ENCODE measurements around the gene PHLPP1.

The PHLPP1 gene

GRCh38 chr18:63001861-63002260 lies 286.5 kb downstream of the PHLPP1 start:
- no peak for DNase-seq (ENCODE audit: low spot score)
- Histone ChIP-seq H3K9ac (ENCODE audit: low read depth, low read length, poor library complexity) (no peak overlapping the region), H2BK120ac (ENCODE audit: low read depth, low read length) (no peak overlapping the region), H2BK5ac (ENCODE audit: low read length) (no peak overlapping the region), H2AK5ac (ENCODE audit: low read depth, low read length) (no peak overlapping the region), H3K4me1 (ENCODE audit: control insufficient read depth in 2 of 2, insufficient read depth in 1 of 2, low read depth in 1 of 2, low read length in 2 of 2) (no peaks in the 10 kb centered on the region), H3K4me2 (ENCODE audit: insufficient read depth, low read length, poor library complexity, severe bottlenecking) (no peak overlapping the region), H2BK15ac (ENCODE audit: low read length) (no peak overlapping the region), H3K18ac (ENCODE audit: low read length) (no peak overlapping the region), H3K36me3 (replicated peaks in 1 of 2; ENCODE audit: control insufficient read depth in 2 of 2, insufficient read depth in 2 of 2, low read length in 2 of 2) (no peaks in the 10 kb centered on the region), H3K14ac (ENCODE audit: low read length) (no peak overlapping the region), H3K79me1 (ENCODE audit: low read depth, low read length) (no peaks in the 10 kb centered on the region), H2AFZ (ENCODE audit: low read length) (no peak overlapping the region), H3K4ac (ENCODE audit: low read length) (no peak overlapping the region), H3K4me3 (ENCODE audit: low read length in 2 of 2) (no peak overlapping the region), H4K91ac (ENCODE audit: low read depth, low read length, poor library complexity) (no peak overlapping the region), H4K8ac (ENCODE audit: low read depth, low read length) (no peak overlapping the region), H3K27ac (replicated peaks; ENCODE audit: low read length) (no peak overlapping the region), H3K27me3 (ENCODE audit: control insufficient read depth in 3 of 3, insufficient read depth in 3 of 3, low read depth in 1 of 3, low read length in 3 of 3) (peaks cover 0 to 3% (median 0%) of the 10 kb centered on the region in 3 experiments), H2BK12ac (ENCODE audit: low read length) (no peak overlapping the region), H3K23ac (ENCODE audit: low read depth, low read length, poor library complexity) (no peak overlapping the region), H3K9me3 (replicated peaks in 1 of 2; ENCODE audit: control insufficient read depth in 2 of 2, insufficient read depth in 1 of 2, low read depth in 1 of 2, low read length in 2 of 2) (no peaks in the 10 kb centered on the region)
- WGBS, 2 donors (ENCODE audit: extremely low coverage in 2 of 2, insufficient read length in 2 of 2, insufficient replicate concordance in 1 of 2), result no CpG with 5 or more reads among the region's 5 CpGs

DNA sequence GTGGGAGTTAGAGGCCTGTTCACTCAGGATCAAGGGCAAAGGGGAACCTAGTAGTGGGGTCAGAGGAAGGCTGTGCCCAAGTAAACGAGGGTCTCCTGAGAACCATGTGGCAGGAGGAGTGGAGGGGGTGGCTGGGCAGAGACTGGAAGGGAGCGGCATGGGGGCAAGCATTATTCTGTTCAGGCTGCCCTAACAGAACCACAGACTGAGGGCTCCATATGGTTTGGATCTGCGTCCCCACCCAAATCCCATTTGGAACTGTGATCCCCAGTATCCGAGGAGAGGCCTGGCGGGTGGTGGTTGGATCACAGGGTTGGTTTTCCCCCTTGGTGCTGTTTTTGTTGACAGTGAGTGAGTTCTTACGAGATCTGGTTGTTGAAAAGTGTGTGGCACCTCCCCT lies 287.0 kb downstream of the PHLPP1 start:
- Histone ChIP-seq H3K4me2 (ENCODE audit: insufficient read depth, low read length, poor library complexity, severe bottlenecking) (no peak overlapping the region), H3K4me3 (ENCODE audit: low read length in 2 of 2) (no peak overlapping the region), H3K23ac (ENCODE audit: low read depth, low read length, poor library complexity) (no peak overlapping the region), H2AFZ (ENCODE audit: low read length) (no peak overlapping the region), H2BK5ac (ENCODE audit: low read length) (no peak overlapping the region), H2BK12ac (ENCODE audit: low read length) (no peak overlapping the region), H2BK15ac (ENCODE audit: low read length) (no peak overlapping the region), H2BK120ac (ENCODE audit: low read depth, low read length) (no peak overlapping the region), H3K27me3 (ENCODE audit: control insufficient read depth in 3 of 3, insufficient read depth in 3 of 3, low read depth in 1 of 3, low read length in 3 of 3) (peaks cover 0 to 3% (median 0%) of the 10 kb centered on the region in 3 experiments), H4K8ac (ENCODE audit: low read depth, low read length) (no peak overlapping the region), H3K4ac (ENCODE audit: low read length) (no peak overlapping the region), H2AK5ac (ENCODE audit: low read depth, low read length) (no peak overlapping the region), H3K14ac (ENCODE audit: low read length) (no peak overlapping the region), H3K4me1 (ENCODE audit: control insufficient read depth in 2 of 2, insufficient read depth in 1 of 2, low read depth in 1 of 2, low read length in 2 of 2) (no peaks in the 10 kb centered on the region), H3K9ac (ENCODE audit: low read depth, low read length, poor library complexity) (no peak overlapping the region), H3K9me3 (replicated peaks in 1 of 2; ENCODE audit: control insufficient read depth in 2 of 2, insufficient read depth in 1 of 2, low read depth in 1 of 2, low read length in 2 of 2) (no peaks in the 10 kb centered on the region), H3K18ac (ENCODE audit: low read length) (no peak overlapping the region), H3K27ac (replicated peaks; ENCODE audit: low read length) (no peak overlapping the region), H3K79me1 (ENCODE audit: low read depth, low read length) (no peaks in the 10 kb centered on the region), H4K91ac (ENCODE audit: low read depth, low read length, poor library complexity) (no peak overlapping the region), H3K36me3 (replicated peaks in 1 of 2; ENCODE audit: control insufficient read depth in 2 of 2, insufficient read depth in 2 of 2, low read length in 2 of 2) (no peaks in the 10 kb centered on the region)
- no peak for DNase-seq (ENCODE audit: low spot score)
- no CpG with 5 or more reads among the region's 6 CpGs for WGBS, 2 donors (ENCODE audit: extremely low coverage in 2 of 2, insufficient read length in 2 of 2, insufficient replicate concordance in 1 of 2)

GRCh38 chr18:63002803-63003445 lies 287.6 kb downstream of the PHLPP1 start:
- Histone ChIP-seq H2BK5ac (ENCODE audit: low read length) (no peak overlapping the region), H3K4ac (ENCODE audit: low read length) (no peak overlapping the region), H3K27ac (replicated peaks; ENCODE audit: low read length) (no peak overlapping the region), H3K9ac (ENCODE audit: low read depth, low read length, poor library complexity) (no peak overlapping the region), H3K4me3 (ENCODE audit: low read length in 2 of 2) (no peak overlapping the region), H3K27me3 (ENCODE audit: control insufficient read depth in 3 of 3, insufficient read depth in 3 of 3, low read depth in 1 of 3, low read length in 3 of 3) (peaks cover 0 to 3% (median 0%) of the 10 kb centered on the region in 3 experiments), H3K36me3 (replicated peaks in 1 of 2; ENCODE audit: control insufficient read depth in 2 of 2, insufficient read depth in 2 of 2, low read length in 2 of 2) (no peaks in the 10 kb centered on the region), H2BK12ac (ENCODE audit: low read length) (no peak overlapping the region), H4K91ac (ENCODE audit: low read depth, low read length, poor library complexity) (no peak overlapping the region), H2AFZ (ENCODE audit: low read length) (no peak overlapping the region), H4K8ac (ENCODE audit: low read depth, low read length) (no peak overlapping the region), H2BK120ac (ENCODE audit: low read depth, low read length) (no peak overlapping the region), H2AK5ac (ENCODE audit: low read depth, low read length) (no peak overlapping the region), H3K4me2 (ENCODE audit: insufficient read depth, low read length, poor library complexity, severe bottlenecking) (no peak overlapping the region), H3K18ac (ENCODE audit: low read length) (no peak overlapping the region), H3K4me1 (ENCODE audit: control insufficient read depth in 2 of 2, insufficient read depth in 1 of 2, low read depth in 1 of 2, low read length in 2 of 2) (no peaks in the 10 kb centered on the region), H3K9me3 (replicated peaks in 1 of 2; ENCODE audit: control insufficient read depth in 2 of 2, insufficient read depth in 1 of 2, low read depth in 1 of 2, low read length in 2 of 2) (no peaks in the 10 kb centered on the region), H3K23ac (ENCODE audit: low read depth, low read length, poor library complexity) (no peak overlapping the region), H2BK15ac (ENCODE audit: low read length) (no peak overlapping the region), H3K14ac (ENCODE audit: low read length) (no peak overlapping the region), H3K79me1 (ENCODE audit: low read depth, low read length) (no peaks in the 10 kb centered on the region)
- no CpG with 5 or more reads among the region's 9 CpGs for WGBS, 2 donors (ENCODE audit: extremely low coverage in 2 of 2, insufficient read length in 2 of 2, insufficient replicate concordance in 1 of 2)
- no peak for DNase-seq (ENCODE audit: low spot score)

- no peak overlapping the region for H4K8ac ChIP-seq (ENCODE audit: low read depth, low read length)
- H2BK120ac ChIP-seq (ENCODE audit: low read depth, low read length), result no peak overlapping the region
- DNase-seq (ENCODE audit: low spot score), result no peak
- H3K4ac ChIP-seq (ENCODE audit: low read length), result no peak overlapping the region
- H2BK5ac ChIP-seq (ENCODE audit: low read length), result no peak overlapping the region
- H3K36me3 ChIP-seq (replicated peaks in 1 of 2; ENCODE audit: control insufficient read depth in 2 of 2, insufficient read depth in 2 of 2, low read length in 2 of 2), result no peaks in the 10 kb centered on the region
- H3K79me1 ChIP-seq (ENCODE audit: low read depth, low read length), result no peaks in the 10 kb centered on the region
- H2BK12ac ChIP-seq (ENCODE audit: low read length), result no peak overlapping the region
- no peaks in the 10 kb centered on the region for H3K4me1 ChIP-seq (ENCODE audit: control insufficient read depth in 2 of 2, insufficient read depth in 1 of 2, low read depth in 1 of 2, low read length in 2 of 2)
- H3K14ac ChIP-seq (ENCODE audit: low read length), result no peak overlapping the region
- H3K9ac ChIP-seq (ENCODE audit: low read depth, low read length, poor library complexity), result no peak overlapping the region
- no peak overlapping the region for H3K4me3 ChIP-seq (ENCODE audit: low read length in 2 of 2)
- H2AFZ ChIP-seq (ENCODE audit: low read length), result no peak overlapping the region
- H3K9me3 ChIP-seq (replicated peaks in 1 of 2; ENCODE audit: control insufficient read depth in 2 of 2, insufficient read depth in 1 of 2, low read depth in 1 of 2, low read length in 2 of 2), result no peaks in the 10 kb centered on the region
- WGBS, 2 donors (ENCODE audit: extremely low coverage in 2 of 2, insufficient read length in 2 of 2, insufficient replicate concordance in 1 of 2), result no CpG with 5 or more reads among the region's 5 CpGs
- H3K18ac ChIP-seq (ENCODE audit: low read length), result no peak overlapping the region
- H2AK5ac ChIP-seq (ENCODE audit: low read depth, low read length), result no peak overlapping the region
- no peak overlapping the region for H3K27ac ChIP-seq (replicated peaks; ENCODE audit: low read length)
- H3K4me2 ChIP-seq (ENCODE audit: insufficient read depth, low read length, poor library complexity, severe bottlenecking), result no peak overlapping the region
- H2BK15ac ChIP-seq (ENCODE audit: low read length), result no peak overlapping the region
- H4K91ac ChIP-seq (ENCODE audit: low read depth, low read length, poor library complexity), result no peak overlapping the region
- no peak overlapping the region for H3K23ac ChIP-seq (ENCODE audit: low read depth, low read length, poor library complexity)
- peaks cover 0 to 3% (median 0%) of the 10 kb centered on the region in 3 experiments for H3K27me3 ChIP-seq (ENCODE audit: control insufficient read depth in 3 of 3, insufficient read depth in 3 of 3, low read depth in 1 of 3, low read length in 3 of 3)
These were observed 288.6 kb downstream of the PHLPP1 start for GRCh38 chr18:63003899-63004298.

Data from neuronal stem cell (in vitro differentiated cells).